Activated naive CD4-positive, alpha-beta T cell (primary cell): ENCODE data around the gene DNAI7.

Source experiments
- DNase-seq, 4 experiments: peaks; one replicate each; lab custom pipeline; 2025; lab: John Stamatoyannopoulos, UW

Gene DNAI7

DNA sequence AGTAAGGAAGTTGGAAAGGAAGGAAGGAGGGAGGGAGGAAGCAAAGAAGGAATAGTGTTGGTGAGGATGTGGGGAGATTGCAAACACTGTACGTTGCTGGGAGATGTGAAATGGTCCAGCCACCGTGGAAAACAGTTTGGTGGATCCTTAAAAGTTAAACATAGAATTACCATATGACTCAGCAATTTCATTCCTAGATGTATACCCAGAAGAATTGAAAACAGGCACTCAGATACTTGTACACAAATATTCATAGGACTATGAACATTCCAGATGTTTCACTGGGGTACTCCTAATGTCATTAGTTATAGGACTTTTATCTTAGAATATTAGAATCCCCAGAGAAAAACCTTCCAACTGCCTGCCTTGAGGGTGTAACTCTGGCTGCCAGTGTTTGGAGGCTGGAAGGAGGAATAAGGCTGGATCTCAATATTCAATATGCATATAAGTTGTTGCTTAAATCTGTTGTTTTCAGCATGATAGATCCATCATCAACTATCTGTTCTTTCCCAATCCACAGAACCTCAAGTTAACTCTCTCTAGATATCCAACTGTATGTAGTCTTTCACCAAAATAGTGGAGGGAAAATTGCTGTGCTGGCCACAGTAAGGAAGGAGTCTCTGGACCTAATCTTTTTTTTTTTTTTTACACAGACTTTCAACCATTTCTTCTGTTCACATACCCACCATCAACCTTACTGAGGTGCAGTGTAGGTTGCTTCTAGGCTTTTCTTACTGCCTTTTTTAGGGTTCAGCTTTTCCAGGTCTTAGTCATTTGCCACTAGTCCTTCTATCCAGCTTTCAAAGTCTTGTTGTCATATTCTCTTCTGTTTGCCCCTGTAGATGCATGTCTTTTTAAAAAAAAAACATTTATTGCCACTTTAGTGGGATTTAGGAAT is 94.5 kb downstream of the DNAI7 start:
- DNase-seq: no peak

DNA sequence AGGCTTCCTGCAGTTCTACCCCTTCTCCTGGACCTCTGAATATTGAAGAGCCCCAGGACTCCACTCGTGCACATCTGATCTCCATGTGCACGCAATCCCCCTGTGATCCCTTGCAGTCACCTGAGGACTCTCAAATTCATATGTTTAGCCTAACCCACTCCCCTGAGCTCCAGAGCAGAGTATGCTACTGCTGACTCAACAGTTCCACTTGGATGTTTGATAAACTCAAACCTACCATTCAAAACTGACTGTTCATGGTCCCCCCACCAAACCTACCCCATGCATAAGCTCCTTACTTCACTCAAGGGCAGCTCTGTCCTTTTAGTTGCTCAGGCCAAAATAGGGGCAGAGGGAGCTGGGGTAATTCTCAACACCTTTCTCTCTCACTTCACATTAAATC is 96.0 kb downstream of the DNAI7 start:
- no peak for DNase-seq

DNA sequence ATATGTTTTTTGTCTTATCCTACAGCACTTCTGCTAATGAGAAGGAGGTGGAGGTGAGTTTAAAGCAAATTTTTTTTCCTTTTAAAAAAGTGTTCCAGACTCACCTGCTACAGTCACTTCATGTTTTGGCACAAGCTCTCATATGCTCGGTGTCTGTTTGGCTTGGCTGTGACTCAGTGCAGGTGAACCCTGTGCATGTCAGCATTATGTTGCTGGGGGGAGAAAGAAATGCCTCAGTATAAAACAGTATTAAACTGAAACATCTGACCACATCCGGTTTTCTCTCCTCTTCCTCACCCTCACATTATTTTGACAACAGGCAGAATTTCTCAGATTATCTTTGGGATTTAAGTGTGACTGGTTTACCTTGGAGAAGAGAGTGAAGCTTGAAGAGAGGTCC is 105.2 kb downstream of the DNAI7 start:
- DNase-seq: no peak

DNA sequence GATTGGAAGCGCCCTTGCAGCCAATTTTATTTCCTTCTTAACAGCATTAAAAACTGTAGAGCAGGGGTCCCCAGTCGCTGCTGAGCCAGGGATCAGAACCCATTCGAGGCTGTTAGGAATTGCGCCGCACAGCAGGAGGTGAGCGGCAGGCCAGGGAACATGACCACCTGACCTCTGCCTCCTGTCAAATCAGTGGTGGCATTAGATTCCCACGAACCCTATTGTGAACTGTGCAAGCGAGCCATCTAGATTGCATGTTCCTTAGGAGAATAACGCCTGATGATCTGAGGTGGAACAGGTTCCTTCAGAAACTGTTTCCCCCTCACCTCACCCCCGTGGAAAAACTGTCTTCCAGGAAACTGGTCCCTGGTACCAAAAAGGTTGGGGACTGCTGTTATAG is 107.4 kb downstream of the DNAI7 start:
- DNase-seq: no peak

DNA sequence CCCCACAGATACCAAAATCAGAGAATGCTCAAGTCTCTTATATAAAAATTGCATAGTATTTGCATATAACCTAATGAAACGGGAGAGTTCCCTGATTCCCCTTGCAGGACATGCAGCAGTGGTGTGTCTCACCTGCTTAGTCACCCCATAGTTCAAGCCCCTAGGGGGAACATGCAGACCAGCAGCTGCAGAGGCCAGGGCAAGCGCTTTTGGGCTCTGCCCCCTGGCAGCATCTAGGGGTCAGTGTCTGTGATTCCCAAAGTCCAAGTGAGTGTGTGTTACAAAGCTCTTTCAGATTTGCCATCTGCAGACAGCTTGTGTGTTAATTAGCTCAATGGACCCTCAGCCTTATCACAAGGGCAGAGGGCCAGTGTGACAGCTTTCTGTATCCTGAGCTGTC is 110.1 kb downstream of the DNAI7 start:
- no peak for DNase-seq

DNA sequence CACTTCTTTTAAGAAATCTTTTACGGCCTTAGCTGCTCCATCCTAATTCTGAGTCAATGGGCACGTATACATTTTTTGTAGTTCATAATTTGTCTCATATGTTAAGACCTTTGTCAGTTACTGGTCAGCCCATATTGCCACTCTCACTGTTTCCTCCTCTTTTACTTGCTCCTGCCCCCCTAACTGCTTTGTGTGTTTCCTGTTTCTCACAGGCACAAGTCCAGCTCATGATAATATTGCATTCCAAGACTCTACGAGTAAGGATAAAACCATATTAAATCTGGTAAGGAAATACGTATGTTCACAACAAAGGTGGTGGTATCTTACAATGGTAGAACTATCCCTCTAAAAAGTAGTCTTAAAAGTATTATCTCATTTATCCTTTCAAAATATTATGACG is 111.7 kb downstream of the DNAI7 start:
- DNase-seq: no peak

DNA sequence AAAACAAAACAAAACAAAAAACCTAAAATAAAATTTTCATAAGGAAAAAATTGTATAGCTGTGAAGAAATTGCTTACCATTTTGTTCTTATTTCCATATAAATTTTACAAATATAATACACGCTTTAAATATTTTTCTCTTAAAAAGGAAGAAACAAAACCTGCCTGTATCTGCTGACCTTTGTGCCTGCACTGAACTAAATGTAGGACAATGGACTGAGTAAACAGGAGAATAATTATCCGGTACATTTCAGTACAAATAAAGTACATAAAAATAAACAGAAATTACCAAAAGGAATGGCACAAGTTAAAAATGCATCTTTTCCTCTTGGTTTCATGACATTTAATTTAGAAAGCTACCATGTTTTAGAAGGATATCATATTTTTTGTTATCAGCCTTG is 112.3 kb downstream of the DNAI7 start:
- no peak for DNase-seq

DNA sequence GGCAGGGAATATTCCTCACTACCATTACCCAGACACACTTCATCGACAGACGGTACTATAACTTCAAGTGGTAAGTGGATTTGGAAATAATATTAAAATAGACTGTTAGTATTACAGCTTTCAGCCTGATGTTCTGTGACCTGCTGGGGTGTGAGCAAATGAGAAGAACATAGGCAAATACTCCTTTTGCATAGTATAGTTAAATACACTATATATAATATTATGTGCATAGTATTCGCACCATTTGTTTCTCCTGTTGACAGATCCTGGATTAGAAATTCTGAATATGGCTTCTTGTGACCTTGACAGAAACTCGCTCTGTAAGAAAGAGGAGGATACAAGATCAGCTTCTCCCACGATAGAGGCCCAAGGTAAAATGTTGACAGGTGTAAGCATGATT is 115.6 kb downstream of the DNAI7 start:
- no peak for DNase-seq

DNA sequence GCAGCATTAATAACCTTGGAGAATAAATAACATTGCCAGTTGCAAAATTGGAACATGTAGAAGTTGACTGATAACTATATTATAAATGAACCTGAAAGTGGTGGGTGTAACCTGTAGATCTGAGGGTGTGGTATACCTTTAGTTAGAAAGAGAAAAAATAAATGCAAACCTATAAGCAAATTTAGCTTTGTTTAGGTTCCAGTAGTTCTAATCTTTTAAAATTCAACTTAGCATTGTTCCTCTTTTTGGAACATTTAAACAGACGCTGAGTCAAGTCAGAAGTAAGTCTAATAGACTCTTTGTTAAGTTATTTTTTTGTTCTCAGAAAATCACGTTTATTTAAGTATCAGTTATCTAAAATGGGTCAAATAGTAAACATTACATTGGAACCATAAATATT is 120.0 kb downstream of the DNAI7 start:
- no peak for DNase-seq

DNA sequence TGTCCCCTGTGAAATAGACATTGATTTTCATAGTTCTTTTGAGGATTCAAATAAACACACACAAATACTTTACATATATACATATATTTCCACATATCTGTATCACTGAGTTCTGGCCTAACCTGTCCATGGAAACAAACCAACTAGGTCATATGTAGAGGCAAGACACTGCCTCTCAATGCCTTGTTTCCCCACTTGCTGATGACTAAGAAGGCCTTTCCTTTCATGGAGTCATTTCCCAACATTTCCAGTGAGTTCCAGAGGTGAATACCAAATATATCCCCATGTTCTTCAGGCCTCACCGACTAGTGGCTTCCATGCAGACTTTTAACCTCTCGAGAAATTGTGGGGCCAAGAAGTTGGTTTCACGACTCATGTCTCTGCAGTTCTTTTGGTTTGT is 120.8 kb downstream of the DNAI7 start:
- no peak for DNase-seq

DNA sequence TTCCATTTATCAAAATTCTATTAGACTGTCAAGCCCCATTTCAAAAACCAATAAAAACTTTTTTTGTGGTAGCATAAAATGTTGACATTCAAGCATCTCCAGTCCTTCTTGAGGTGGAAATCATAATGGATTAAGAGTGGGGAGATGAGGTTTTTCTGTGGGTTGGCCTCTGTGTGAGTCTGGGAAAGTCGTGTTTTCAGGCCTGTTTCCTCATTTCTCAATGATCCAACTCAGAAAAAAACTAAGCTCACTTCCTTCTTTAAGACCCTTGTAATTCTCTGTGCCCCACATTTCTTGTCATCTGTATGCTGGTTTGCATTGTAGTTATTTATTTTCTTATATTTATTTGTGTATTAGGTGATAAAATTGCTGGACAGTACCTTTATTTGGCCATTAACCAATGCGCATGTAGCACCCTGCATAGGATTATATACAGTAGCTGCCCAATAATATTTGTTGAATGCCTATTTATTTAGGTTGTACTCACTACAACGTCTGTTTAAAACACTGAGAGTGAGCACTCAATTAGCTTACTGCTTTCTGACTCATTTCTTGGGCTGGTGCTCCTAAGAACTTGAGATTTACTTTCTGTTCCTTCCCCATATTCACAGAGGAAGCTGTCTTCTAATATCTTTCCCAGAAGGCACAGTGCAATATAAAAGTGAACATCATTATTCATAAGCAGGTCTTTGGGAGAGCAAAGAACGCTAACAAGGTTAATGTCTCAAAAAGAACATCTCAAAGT is 121.9 kb downstream of the DNAI7 start:
- no peak for DNase-seq

DNA sequence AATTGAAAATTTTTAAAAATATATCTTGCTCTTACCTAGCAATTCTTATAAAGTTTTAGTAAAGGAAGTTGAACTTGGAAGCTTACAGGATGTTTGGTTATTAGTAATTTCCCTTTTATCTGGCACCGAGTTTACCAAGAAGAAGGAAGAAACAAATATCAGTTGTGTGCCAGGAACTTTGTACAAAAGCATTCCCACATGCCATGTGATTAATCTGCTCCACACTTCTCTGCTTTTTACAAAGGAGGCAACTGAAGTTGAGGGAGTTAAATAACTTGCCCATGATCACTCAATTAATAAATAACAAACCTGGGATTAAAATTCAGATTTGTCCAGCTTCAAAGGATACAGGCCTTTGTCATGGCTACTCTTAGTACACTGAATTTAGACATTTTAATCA is 123.6 kb downstream of the DNAI7 start:
- DNase-seq: no peak

DNA sequence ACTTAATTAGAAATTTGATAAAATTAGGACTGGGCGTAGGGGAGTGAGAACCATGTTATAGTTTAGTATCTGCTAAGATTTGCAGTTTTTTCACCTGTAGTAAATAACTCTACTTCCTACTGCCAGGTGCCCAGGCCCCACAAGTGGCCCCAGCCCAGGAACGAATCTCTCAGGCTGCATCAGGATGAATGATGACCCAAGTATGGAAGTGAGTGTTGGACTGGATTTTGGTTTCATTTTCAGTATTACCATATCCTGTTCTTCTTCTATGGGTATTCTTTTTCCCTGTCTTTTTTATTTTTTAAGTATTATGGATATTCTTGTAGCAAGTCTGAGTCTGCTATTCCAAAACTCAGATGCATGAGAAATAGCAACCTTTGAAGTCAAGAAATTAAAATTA is 125.7 kb downstream of the DNAI7 start:
- no peak for DNase-seq

DNA sequence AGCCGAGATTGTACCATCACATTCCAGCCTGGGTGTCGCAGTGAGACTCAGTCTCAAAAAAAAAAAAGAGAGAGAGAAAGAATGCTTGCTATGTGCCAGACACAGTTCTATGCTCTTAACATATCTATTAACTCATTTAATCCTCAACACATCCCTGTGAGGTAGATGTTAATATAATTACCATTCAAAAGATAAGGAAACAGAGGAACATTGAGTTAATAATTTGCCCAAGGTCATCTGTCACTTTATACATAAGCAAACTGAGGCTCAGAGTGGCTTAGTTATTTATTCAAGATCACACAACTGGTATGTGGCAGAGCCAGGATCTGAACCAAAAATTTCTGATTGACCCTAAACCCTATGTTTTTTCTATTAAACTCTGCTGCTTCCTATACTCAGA is 129.9 kb downstream of the DNAI7 start:
- DNase-seq: no peak

DNA sequence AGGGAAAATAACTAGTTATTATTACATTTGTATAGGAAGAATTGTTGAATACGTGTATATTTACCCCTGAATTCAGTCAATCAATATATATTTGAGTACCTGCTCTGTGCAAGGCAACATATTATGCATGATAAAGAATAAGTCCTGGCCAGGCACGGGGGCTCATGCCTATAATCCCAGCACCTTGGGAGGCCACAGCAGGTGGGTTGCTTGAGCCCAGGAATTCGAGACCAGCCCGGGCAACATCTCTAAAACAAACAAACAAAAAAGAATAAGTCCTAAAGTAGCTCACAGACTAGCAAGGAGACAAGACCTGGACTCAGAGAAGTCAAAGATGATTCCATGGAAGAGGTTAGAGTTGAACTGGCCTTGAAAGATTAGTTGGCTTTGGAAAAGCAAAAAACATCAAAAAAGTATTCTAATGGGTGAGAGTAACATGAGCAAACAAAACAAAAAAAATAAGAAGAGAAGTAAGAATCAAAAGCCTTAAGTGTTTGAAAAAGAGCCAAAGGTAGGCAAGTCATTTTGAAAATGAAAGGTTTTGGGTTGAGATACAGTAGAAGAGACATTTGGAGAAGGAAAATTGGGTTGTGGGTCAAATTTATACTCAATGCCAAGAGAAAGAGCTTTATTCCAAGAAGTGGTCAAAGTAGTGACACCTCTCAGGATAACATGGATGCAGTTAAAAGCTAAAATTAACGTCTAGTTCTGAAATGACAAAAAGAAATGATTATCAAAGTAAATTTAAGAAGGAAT is 130.9 kb downstream of the DNAI7 start:
- DNase-seq: no peak

DNA sequence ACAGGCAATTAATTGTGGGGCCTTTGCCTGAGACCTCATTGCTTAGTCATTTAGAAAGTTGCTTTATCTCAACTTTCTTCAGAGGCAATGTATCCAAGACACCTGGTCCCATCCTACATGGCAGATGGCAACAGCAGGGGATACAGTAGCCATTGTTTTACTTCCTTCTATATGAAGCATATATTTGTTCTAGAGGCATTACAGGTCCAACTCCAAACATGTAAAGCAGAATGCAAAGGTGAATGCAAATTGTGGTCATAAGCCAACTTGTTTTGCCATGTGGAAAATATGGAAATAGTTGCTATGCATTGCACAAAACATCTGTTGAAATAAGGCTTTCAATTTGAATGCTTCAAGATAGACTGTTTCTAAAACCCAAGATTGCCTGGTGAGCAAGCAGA is 136.3 kb downstream of the DNAI7 start:
- DNase-seq: no peak
